Fibroblast of skin of left biceps (primary cell): ENCODE results near the gene KAZN.

ENCODE experiments used
- DNase-seq, 2 experiments: peaks; one replicate each; pipeline ENCODE4 v3.0.0-alpha.2; 2013; ENCODE audit warnings: low read depth in 2 of 2

The KAZN gene

GRCh38 chr1:14884614-14885175 is 286.2 kb downstream of the KAZN start:
- DNase-seq: no peak

DNA sequence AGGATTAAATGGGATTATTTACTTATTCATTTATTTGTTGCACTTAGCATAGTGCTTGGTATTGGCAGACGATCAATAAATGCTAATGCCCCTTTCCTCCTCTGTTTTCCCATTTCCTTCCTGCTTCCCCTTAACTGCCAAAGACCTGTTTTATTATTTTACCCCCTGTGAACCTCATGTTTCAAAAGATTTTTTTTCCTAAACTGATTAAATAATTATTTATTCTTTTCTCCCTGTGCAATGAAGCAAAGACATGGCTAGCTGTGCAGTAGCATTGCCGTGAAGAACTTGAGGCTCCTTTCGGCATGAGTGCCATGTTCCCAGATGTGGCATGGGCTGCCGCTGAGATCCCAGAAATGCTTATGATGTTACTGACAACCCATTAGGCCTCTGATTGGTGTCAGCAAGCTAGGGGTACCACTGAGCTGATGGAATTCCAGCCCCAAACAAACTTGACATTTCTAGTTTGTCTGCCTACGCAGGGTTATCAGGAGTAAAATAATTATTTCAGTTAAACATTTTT is 288.6 kb downstream of the KAZN start:
- no peak for DNase-seq

DNA sequence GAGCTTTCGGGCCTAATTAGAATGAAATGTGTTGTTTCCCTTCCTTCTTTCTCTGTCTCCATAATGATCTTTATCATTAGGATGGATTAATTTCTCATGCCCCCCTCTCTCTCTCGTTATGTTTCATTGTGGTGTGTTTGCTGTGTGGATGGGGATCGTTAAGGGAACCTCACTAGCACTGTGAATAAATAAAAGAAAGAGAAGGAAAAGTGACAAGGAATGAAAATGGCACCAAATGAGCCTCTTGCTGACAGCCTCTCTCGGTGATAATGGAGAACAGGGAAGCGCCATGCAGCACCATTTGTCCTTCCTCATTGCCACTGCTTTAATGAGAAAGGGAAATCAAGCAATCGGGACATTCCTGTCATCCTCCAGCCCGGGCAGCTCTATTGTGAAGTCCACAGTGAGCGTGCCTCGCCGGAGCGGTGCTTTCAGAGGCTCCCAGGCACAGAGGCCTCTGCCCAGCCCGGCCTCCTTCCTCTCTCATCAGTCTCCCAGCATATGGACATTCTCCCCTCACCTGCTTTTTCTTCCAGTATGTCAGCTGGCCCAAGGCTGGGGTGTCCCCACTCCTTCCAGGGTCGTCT is 289.4 kb downstream of the KAZN start:
- DNase-seq: no peak

GRCh38 chr1:14888374-14888773 is 289.9 kb downstream of the KAZN start:
- DNase-seq: no peak

GRCh38 chr1:14889825-14890440 is 291.4 kb downstream of the KAZN start:
- DNase-seq: no peak

DNA sequence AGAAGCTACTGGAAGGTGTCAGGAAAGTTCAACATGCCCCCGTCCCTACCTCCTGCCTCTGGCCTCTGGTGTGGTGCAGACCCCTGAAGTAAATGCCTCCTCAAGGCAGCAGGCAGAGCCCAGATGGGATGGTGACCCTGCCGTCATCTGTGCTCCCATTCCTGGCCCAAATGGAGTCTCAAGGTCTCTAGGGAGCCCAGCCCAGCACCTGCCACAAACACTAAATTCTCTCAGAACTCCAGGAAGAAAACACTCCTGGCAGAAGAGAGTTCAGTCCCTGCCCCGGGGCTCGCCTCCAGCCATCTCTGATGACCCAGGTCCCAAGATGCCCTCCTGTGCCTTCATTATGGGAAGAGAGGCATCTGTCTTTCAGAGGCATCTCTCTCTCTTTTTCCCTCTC is 293.5 kb downstream of the KAZN start:
- DNase-seq: no peak

DNA sequence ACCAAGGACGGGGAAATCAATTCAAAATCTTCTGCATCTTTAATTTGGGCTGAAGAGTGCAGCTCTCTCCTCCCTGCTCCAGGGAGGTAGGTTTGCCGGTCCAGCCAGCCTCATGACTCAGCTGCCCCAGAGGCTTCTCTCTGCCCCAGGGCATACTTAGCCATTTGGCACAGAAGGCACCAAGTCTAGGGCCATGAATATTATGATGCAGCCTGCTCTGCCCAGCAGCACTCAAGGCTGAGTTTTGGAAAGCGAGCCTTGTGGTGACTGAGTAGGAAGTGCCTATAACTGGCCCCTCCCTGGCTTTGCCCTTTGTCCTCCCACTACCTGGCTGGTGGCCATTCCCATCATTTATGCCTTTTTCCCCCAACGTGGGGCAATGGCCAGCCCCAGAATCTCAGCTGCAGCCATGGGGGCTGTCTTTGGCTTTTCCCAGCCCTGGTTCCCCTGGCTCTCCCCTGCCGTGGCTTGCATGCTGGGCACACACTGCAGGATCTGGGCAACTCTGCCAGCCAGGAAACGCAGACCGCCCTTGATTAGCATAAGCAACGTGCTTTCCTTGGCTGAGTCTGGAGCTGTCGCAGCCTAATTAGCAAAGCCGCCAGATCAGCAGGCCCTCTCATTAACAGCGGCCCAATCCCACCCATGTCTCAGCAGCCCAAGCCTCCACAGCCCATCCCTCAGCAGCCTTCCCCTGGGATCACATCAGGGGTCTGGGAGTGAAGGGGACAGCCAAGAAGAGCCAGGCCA is 296.5 kb downstream of the KAZN start:
- DNase-seq: no peak

DNA sequence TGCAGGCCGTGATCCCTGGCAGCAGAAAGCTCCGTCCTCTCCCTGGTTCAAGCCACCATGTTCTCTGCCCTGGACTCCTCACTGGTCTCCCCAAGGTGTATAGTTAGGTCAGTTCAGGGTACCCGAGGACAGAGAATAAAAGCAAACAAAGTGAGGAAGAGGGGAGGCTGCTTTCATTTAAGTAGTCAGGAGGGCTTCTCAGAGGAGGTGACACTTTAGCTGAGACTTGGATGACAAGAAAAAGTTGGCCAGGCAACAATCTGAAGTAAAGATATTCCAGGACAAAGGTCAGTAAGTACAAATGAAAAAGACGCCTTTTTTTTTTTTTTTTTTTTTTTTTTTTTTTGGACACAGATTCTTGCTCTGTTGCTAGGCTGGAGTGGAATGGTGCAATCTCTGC is 297.2 kb downstream of the KAZN start:
- DNase-seq: no peak

GRCh38 chr1:14896381-14897079 is 298.0 kb downstream of the KAZN start:
- no peak for DNase-seq

- no peak for DNase-seq
Measured at GRCh38 chr1:14897080-14897449, 298.6 kb downstream of the KAZN start.

- DNase-seq: no peak
Measured at GRCh38 chr1:14897547-14897946, 299.1 kb downstream of the KAZN start.

GRCh38 chr1:14897997-14898645 is 299.6 kb downstream of the KAZN start:
- no peak for DNase-seq

DNA sequence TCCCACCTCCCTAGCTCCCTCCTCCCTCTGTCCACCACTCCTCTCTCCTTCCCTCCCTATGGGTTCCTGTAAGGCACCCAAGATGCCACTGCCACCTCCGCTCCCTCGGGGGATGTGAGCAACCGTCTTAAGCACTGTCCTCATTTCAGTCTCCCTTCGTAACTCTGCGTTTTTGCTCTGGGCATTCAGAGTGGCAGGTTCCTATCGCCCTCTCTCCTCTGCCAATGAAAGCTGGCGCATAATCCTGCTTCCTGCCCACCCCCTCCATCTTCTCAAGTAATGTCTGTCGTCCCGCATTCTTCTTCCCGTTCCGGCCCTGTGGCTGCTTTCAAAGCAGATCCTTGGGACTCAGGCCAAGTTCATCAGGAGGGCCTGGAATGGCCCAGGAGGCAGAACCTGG is 301.2 kb downstream of the KAZN start:
- DNase-seq: no peak

DNA sequence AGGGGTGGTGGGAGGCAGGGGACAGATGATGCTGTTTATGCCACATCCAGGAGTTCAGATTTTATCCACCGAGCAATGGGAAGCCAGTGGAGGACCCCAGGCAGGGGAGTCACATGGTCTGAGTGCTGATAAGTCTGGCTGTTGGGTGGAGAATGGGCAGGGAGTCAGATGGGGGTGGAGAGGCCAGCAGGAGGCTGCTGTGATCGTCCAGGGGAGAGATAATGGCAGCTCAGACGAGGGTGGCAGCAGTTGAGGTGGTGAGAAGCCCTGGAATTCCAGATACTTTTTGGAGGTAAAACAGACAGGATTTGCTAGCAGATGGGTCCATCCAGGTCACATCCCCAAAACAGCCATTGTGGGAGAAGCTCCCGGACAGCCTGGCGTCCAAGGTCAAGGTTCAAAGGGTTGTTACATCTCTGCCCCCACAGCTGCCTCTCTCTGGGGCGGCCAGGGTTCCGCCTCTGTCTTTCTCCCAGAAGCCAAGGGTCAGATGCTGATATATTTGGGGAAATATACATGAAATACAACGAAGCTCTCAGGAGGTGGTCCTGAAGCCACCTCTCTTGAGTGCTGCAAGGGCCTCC is 303.0 kb downstream of the KAZN start:
- DNase-seq: no peak

- DNase-seq: no peak
Measured at GRCh38 chr1:14903922-14904321, 305.4 kb downstream of the KAZN start.

DNA sequence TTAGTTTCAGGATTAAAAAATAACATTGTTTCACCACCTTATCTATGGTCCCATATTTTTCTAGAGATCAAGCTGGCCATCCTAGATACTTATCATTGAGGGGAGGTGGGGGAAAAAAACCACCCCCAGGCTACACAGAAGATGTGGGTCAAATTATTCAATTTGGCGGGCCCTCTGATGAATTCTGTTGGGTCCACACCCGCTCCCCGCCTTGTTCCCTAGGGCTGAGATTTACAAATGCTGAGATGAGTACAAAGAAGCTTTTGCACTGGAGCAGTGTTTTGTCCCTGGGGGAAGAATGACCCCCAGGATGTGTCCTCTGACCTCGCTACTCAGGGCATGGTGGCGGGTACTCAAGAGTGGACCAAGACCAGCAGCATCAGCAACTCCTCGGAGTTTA is 308.2 kb downstream of the KAZN start:
- DNase-seq: no peak

DNA sequence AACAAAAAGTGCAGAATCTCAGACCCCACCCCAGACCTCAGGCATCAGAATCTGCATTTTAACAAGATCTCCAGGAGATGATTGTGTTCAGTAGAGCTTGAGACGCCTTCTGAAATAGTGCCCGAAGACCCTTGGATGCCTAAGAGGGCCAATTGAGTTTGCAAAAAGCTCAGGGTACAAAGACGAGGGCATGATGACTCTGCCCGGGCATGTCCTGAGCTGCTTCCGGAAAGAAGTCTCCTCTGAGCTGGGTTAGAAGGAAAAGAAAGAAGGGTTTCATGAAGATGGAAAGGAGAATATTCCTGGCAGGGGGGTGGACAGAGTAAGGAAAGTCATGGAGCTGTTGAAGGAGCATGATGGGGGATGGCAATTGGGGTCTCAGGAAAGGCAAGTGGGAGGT is 308.9 kb downstream of the KAZN start:
- no peak for DNase-seq

DNA sequence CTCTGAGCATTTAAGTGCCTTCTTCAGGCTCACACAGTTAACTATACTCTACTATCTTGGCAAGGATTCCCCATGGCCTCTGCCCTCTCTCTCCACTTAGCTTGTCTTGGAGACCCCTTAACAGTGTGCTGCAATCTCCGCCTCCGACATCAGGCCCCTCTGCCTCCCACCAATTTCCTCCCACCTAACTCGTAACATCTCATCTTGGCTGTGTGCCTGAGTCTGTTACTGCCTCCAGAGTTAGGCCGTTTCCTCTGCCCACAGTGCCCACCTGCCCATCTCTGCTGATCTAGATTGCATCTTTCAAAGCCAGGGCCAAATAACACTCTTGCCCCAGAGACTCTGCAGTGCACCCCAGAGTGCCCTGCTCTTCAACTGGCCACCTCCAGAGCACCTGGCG is 310.8 kb downstream of the KAZN start:
- no peak for DNase-seq

GRCh38 chr1:14909920-14910460 is 311.5 kb downstream of the KAZN start:
- DNase-seq: no peak

- DNase-seq: no peak
Measured at GRCh38 chr1:14910984-14911721, 312.7 kb downstream of the KAZN start.
